DMS53 treated with DMSO at 0.1 percent for 48 hours (cell line): ENCODE data around the gene RALBP1.
A peak's percentile ranks its signal among the peaks of the same experiment; 100 is the strongest.

ENCODE experiments used
- DNase-seq: peaks from one replicate; lab custom pipeline; 2025; ENCODE audit not compliant: unreplicated experiment; lab: John Stamatoyannopoulos, UW

The RALBP1 gene

GRCh38 chr18:9546468-9546867, 71.2 kb downstream of the RALBP1 start:
- DNase-seq, result no peak

GRCh38 chr18:9547782-9548181, 72.5 kb downstream of the RALBP1 start:
- DNase-seq, result peak; percentile 99

- DNase-seq, result no peak
These were observed 74.1 kb downstream of the RALBP1 start for GRCh38 chr18:9549405-9549804.

GRCh38 chr18:9550429-9550828, 75.1 kb downstream of the RALBP1 start:
- DNase-seq, result no peak

- DNase-seq, result no peak
These were observed 76.9 kb downstream of the RALBP1 start for GRCh38 chr18:9552191-9552590.

- no peak for DNase-seq
These were observed 77.3 kb downstream of the RALBP1 start for GRCh38 chr18:9552616-9553015.

- DNase-seq, result no peak
These were observed 82.1 kb downstream of the RALBP1 start for GRCh38 chr18:9557250-9557943.

GRCh38 chr18:9558387-9559064, 83.2 kb downstream of the RALBP1 start:
- no peak for DNase-seq

GRCh38 chr18:9559253-9559652, 83.9 kb downstream of the RALBP1 start:
- no peak for DNase-seq

GRCh38 chr18:9561759-9562158, 86.4 kb downstream of the RALBP1 start:
- DNase-seq, result no peak

- DNase-seq, result no peak
These were observed 87.3 kb downstream of the RALBP1 start for GRCh38 chr18:9562584-9562983.

- no peak for DNase-seq
These were observed 88.0 kb downstream of the RALBP1 start for GRCh38 chr18:9563331-9563730.

- DNase-seq, result no peak
These were observed 90.1 kb downstream of the RALBP1 start for GRCh38 chr18:9565407-9565806.

GRCh38 chr18:9568186-9568585, 92.9 kb downstream of the RALBP1 start:
- no peak for DNase-seq

GRCh38 chr18:9569178-9569577, 93.9 kb downstream of the RALBP1 start:
- DNase-seq, result no peak

GRCh38 chr18:9570255-9570654, 94.9 kb downstream of the RALBP1 start:
- DNase-seq, result no peak

- no peak for DNase-seq
These were observed 96.2 kb downstream of the RALBP1 start for GRCh38 chr18:9571546-9571945.

- DNase-seq, result no peak
These were observed 99.3 kb downstream of the RALBP1 start for GRCh38 chr18:9574473-9575115.

- DNase-seq, result peak; percentile 99
These were observed 100.2 kb downstream of the RALBP1 start for GRCh38 chr18:9575558-9575957.

- DNase-seq, result no peak
These were observed 102.0 kb downstream of the RALBP1 start for GRCh38 chr18:9577361-9577760.

- no peak for DNase-seq
These were observed 103.0 kb downstream of the RALBP1 start for GRCh38 chr18:9578306-9578705.

GRCh38 chr18:9581667-9582066, 106.4 kb downstream of the RALBP1 start:
- DNase-seq, result no peak
